ENCODE results near the gene CPLANE2. TPM values are rescaled to one million over a fixed set of nuclear protein-coding genes. Genes with fewer than 3 reads are reported as not detected.

The CPLANE2 gene
- total RNA-seq, 1 experiment from 2014 or later, result 6.3 TPM

- no peaks in the 10 kb centered on the region for H3K9me3 Mint-ChIP-seq
- H2BK5ac ChIP-seq (ENCODE audit: insufficient read length, low read length), result no peak overlapping the region
- no peaks in the 10 kb centered on the region for H3K23me2 ChIP-seq (ENCODE audit: insufficient read length, low read depth, low read length, poor library complexity, severe bottlenecking)
- H2AFZ ChIP-seq (ENCODE audit: low read length), result no peak overlapping the region
- no peaks in the 10 kb centered on the region for H3K79me1 ChIP-seq (ENCODE audit: insufficient read depth, low read depth, low read length, poor library complexity, severe bottlenecking)
- no peak overlapping the region for H3K4me3 Mint-ChIP-seq
- H3K27ac Mint-ChIP-seq, result no peak overlapping the region
- H2BK15ac ChIP-seq (ENCODE audit: low read depth, low read length), result no peak overlapping the region
- no peaks in the 10 kb centered on the region for H4K20me1 ChIP-seq (ENCODE audit: control insufficient read depth, insufficient read depth, insufficient read length)
- H3K14ac ChIP-seq (ENCODE audit: insufficient read depth, low read length), result no peak overlapping the region
- H2BK12ac ChIP-seq (ENCODE audit: insufficient read length, low read depth, low read length), result no peak overlapping the region
- no peaks in the 10 kb centered on the region for H3K9me3 ChIP-seq (ENCODE audit: control insufficient read depth, low read depth, low read length)
- H2AK5ac ChIP-seq (ENCODE audit: insufficient read length, low read length), result no peak overlapping the region
- no peak overlapping the region for H3K56ac ChIP-seq (ENCODE audit: insufficient read length, low read depth, low read length)
- DNase-seq, result no peak
- H3K9ac ChIP-seq (ENCODE audit: extremely low read depth, insufficient read length, low read length), result no peak overlapping the region
- TF ChIP-seq, protein P1, sequence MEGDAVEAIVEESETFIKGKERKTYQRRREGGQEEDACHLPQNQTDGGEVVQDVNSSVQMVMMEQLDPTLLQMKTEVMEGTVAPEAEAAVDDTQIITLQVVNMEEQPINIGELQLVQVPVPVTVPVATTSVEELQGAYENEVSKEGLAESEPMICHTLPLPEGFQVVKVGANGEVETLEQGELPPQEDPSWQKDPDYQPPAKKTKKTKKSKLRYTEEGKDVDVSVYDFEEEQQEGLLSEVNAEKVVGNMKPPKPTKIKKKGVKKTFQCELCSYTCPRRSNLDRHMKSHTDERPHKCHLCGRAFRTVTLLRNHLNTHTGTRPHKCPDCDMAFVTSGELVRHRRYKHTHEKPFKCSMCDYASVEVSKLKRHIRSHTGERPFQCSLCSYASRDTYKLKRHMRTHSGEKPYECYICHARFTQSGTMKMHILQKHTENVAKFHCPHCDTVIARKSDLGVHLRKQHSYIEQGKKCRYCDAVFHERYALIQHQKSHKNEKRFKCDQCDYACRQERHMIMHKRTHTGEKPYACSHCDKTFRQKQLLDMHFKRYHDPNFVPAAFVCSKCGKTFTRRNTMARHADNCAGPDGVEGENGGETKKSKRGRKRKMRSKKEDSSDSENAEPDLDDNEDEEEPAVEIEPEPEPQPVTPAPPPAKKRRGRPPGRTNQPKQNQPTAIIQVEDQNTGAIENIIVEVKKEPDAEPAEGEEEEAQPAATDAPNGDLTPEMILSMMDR (conservative IDR thresholded peaks at IDR 0.05), result no peak
- H3K23ac ChIP-seq (ENCODE audit: insufficient read length, low read depth, low read length), result no peak overlapping the region
- no peak overlapping the region for H3T11ph ChIP-seq (ENCODE audit: low read length)
- H4K8ac ChIP-seq (replicated peaks; ENCODE audit: insufficient read length, low read depth, low read length), result no peak overlapping the region
- no peaks in the 10 kb centered on the region for H3K4me1 ChIP-seq (ENCODE audit: insufficient read depth, low read length)
- H3K4me2 ChIP-seq (ENCODE audit: insufficient read depth, insufficient read length, low read length), result no peak overlapping the region
- H3K27ac ChIP-seq (ENCODE audit: insufficient read length, low read depth, low read length), result no peak overlapping the region
- peaks cover 4 to 9% of the 10 kb centered on the region in 2 experiments for H3K4me1 Mint-ChIP-seq
- no peak overlapping the region for H4K5ac ChIP-seq (ENCODE audit: insufficient read length, low read depth, low read length)
- H3K27me3 ChIP-seq (ENCODE audit: insufficient read depth, low read length), result no peaks in the 10 kb centered on the region
- H3K27me3 Mint-ChIP-seq (ENCODE audit: low read depth), result no peaks in the 10 kb centered on the region
- WGBS (ENCODE audit: extremely low coverage, insufficient read length, low lambda C conversion rate), result no CpG with 5 or more reads among the region's 17 CpGs
- no peak overlapping the region for H4K91ac ChIP-seq (ENCODE audit: insufficient read length, low read depth, low read length)
- H3K4ac ChIP-seq (ENCODE audit: low read depth, low read length), result no peak overlapping the region
- no peak overlapping the region for H3K18ac ChIP-seq (ENCODE audit: insufficient read length, low read depth, low read length)
- no peaks in the 10 kb centered on the region for H3K79me2 ChIP-seq (ENCODE audit: insufficient read depth, low read length)
- peaks cover 0 to 8% (median 0%) of the 10 kb centered on the region in 3 experiments; a peak in 2 of 7 replicates for H3K36me3 Mint-ChIP-seq (ENCODE audit: insufficient read depth in 1 of 3, low read depth in 3 of 3)
- H2BK20ac ChIP-seq (ENCODE audit: low read depth, low read length, poor library complexity, severe bottlenecking), result no peak overlapping the region
- H2BK120ac ChIP-seq (ENCODE audit: low read depth, low read length, poor library complexity, severe bottlenecking), result no peak overlapping the region
Observed at GRCh38 chr1:16242556-16243214, 5.7 kb upstream of the CPLANE2 start.

Measured in H9 (cell line).